ENCODE data around the gene MRPL46. TPM values are rescaled to one million over a fixed set of nuclear protein-coding genes. Genes with fewer than 3 reads are reported as not detected.

MRPL46 gene
- total and polyA plus RNA-seq, 2 experiments from 2014 or later = 20.9 to 39.1 TPM

DNA sequence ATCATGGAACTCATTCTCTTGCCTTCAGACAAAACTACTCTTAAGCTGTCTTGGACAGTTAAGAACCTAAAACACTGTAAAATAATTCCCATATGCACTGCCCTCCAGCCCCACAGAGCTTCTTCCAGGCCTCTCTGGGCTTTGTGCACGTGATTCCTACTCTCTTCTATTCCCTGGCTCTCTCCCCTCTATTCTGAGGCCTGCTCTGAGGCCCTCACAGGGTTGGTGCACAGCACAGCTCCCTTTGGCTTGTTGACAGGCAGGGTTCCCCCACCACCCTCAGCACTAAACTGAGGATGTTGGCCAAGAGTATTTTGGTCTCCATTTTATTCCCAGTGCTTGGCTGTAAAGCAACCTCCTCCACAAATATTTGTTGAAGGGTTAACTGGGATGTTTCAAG lies 13.5 kb downstream of the MRPL46 start:
- no peak for ATAC-seq
- H3K4me1 ChIP-seq (ENCODE audit: insufficient read depth) = peaks cover 7% of the 10 kb centered on the region; the same call in 1 of the 2 replicates
- H3K79me2 ChIP-seq (replicated peaks; ENCODE audit: insufficient read depth) = no peaks in the 10 kb centered on the region
- no peaks in the 10 kb centered on the region for H3K9me2 ChIP-seq (ENCODE audit: insufficient read depth)
- H3K36me3 Mint-ChIP-seq (ENCODE audit: low read depth) = peaks cover under 1% of the 10 kb centered on the region; the same call in 2 of the 3 replicates
- H3F3A ChIP-seq (replicated peaks; ENCODE audit: low read depth) = no peaks in the 10 kb centered on the region
- no peak overlapping the region for H3K27ac Mint-ChIP-seq
- no peak overlapping the region for H2AFZ ChIP-seq
- H3K27me3 ChIP-seq (ENCODE audit: insufficient read depth) = peaks cover 7% of the 10 kb centered on the region
- no peak overlapping the region for H3K4me3 ChIP-seq
- no peak overlapping the region for H3K27ac ChIP-seq (ENCODE audit: low read depth)
- H3K9me3 Mint-ChIP-seq = no peaks in the 10 kb centered on the region
- no peak for TF ChIP-seq STAT1 (IDR thresholded peaks at IDR 0.05; ENCODE audit: unreplicated experiment)
- TF ChIP-seq, protein P1, sequence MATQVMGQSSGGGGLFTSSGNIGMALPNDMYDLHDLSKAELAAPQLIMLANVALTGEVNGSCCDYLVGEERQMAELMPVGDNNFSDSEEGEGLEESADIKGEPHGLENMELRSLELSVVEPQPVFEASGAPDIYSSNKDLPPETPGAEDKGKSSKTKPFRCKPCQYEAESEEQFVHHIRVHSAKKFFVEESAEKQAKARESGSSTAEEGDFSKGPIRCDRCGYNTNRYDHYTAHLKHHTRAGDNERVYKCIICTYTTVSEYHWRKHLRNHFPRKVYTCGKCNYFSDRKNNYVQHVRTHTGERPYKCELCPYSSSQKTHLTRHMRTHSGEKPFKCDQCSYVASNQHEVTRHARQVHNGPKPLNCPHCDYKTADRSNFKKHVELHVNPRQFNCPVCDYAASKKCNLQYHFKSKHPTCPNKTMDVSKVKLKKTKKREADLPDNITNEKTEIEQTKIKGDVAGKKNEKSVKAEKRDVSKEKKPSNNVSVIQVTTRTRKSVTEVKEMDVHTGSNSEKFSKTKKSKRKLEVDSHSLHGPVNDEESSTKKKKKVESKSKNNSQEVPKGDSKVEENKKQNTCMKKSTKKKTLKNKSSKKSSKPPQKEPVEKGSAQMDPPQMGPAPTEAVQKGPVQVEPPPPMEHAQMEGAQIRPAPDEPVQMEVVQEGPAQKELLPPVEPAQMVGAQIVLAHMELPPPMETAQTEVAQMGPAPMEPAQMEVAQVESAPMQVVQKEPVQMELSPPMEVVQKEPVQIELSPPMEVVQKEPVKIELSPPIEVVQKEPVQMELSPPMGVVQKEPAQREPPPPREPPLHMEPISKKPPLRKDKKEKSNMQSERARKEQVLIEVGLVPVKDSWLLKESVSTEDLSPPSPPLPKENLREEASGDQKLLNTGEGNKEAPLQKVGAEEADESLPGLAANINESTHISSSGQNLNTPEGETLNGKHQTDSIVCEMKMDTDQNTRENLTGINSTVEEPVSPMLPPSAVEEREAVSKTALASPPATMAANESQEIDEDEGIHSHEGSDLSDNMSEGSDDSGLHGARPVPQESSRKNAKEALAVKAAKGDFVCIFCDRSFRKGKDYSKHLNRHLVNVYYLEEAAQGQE (IDR thresholded peaks at IDR 0.05; ENCODE audit: unreplicated experiment) = no peak
- TF ChIP-seq, protein P2, sequence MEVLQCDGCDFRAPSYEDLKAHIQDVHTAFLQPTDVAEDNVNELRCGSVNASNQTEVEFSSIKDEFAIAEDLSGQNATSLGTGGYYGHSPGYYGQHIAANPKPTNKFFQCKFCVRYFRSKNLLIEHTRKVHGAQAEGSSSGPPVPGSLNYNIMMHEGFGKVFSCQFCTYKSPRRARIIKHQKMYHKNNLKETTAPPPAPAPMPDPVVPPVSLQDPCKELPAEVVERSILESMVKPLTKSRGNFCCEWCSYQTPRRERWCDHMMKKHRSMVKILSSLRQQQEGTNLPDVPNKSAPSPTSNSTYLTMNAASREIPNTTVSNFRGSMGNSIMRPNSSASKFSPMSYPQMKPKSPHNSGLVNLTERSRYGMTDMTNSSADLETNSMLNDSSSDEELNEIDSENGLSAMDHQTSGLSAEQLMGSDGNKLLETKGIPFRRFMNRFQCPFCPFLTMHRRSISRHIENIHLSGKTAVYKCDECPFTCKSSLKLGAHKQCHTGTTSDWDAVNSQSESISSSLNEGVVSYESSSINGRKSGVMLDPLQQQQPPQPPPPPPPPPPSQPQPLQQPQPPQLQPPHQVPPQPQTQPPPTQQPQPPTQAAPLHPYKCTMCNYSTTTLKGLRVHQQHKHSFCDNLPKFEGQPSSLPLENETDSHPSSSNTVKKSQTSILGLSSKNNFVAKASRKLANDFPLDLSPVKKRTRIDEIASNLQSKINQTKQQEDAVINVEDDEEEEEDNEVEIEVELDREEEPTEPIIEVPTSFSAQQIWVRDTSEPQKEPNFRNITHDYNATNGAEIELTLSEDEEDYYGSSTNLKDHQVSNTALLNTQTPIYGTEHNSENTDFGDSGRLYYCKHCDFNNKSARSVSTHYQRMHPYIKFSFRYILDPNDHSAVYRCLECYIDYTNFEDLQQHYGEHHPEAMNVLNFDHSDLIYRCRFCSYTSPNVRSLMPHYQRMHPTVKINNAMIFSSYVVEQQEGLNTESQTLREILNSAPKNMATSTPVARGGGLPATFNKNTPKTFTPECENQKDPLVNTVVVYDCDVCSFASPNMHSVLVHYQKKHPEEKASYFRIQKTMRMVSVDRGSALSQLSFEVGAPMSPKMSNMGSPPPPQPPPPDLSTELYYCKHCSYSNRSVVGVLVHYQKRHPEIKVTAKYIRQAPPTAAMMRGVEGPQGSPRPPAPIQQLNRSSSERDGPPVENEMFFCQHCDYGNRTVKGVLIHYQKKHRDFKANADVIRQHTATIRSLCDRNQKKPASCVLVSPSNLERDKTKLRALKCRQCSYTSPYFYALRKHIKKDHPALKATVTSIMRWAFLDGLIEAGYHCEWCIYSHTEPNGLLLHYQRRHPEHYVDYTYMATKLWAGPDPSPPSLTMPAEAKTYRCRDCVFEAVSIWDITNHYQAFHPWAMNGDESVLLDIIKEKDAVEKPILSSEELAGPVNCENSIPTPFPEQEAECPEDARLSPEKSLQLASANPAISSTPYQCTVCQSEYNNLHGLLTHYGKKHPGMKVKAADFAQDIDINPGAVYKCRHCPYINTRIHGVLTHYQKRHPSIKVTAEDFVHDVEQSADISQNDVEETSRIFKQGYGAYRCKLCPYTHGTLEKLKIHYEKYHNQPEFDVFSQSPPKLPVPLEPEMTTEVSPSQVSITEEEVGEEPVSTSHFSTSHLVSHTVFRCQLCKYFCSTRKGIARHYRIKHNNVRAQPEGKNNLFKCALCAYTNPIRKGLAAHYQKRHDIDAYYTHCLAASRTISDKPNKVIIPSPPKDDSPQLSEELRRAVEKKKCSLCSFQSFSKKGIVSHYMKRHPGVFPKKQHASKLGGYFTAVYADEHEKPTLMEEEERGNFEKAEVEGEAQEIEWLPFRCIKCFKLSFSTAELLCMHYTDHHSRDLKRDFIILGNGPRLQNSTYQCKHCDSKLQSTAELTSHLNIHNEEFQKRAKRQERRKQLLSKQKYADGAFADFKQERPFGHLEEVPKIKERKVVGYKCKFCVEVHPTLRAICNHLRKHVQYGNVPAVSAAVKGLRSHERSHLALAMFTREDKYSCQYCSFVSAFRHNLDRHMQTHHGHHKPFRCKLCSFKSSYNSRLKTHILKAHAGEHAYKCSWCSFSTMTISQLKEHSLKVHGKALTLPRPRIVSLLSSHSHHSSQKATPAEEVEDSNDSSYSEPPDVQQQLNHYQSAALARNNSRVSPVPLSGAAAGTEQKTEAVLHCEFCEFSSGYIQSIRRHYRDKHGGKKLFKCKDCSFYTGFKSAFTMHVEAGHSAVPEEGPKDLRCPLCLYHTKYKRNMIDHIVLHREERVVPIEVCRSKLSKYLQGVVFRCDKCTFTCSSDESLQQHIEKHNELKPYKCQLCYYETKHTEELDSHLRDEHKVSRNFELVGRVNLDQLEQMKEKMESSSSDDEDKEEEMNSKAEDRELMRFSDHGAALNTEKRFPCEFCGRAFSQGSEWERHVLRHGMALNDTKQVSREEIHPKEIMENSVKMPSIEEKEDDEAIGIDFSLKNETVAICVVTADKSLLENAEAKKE (CRISPR knock-in tag; IDR thresholded peaks at IDR 0.05) = no peak
- TF ChIP-seq ZNF114 (CRISPR knock-in tag; IDR thresholded peaks at IDR 0.05) = no peak
- TF ChIP-seq, protein P3, sequence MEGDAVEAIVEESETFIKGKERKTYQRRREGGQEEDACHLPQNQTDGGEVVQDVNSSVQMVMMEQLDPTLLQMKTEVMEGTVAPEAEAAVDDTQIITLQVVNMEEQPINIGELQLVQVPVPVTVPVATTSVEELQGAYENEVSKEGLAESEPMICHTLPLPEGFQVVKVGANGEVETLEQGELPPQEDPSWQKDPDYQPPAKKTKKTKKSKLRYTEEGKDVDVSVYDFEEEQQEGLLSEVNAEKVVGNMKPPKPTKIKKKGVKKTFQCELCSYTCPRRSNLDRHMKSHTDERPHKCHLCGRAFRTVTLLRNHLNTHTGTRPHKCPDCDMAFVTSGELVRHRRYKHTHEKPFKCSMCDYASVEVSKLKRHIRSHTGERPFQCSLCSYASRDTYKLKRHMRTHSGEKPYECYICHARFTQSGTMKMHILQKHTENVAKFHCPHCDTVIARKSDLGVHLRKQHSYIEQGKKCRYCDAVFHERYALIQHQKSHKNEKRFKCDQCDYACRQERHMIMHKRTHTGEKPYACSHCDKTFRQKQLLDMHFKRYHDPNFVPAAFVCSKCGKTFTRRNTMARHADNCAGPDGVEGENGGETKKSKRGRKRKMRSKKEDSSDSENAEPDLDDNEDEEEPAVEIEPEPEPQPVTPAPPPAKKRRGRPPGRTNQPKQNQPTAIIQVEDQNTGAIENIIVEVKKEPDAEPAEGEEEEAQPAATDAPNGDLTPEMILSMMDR (conservative IDR thresholded peaks at IDR 0.05; ENCODE audit: low read depth in 2 of 2) = no peak
- no peak for TF ChIP-seq NANOG (IDR thresholded peaks at IDR 0.05; ENCODE audit: borderline replicate concordance)
- TF ChIP-seq ZNF331 (CRISPR knock-in tag; IDR thresholded peaks at IDR 0.05; ENCODE audit: low read depth) = no peak
- no peak for TF ChIP-seq EZH2phosphoT487 (IDR thresholded peaks at IDR 0.05; ENCODE audit: unreplicated experiment)
- TF ChIP-seq POLR2AphosphoS5 (IDR thresholded peaks at IDR 0.05; ENCODE audit: low read depth) = no peak
- no peak for TF ChIP-seq CREB1 (CRISPR knock-in tag; IDR thresholded peaks at IDR 0.05; ENCODE audit: low read depth)
- TF ChIP-seq EZH2 (IDR thresholded peaks at IDR 0.05; ENCODE audit: low read depth, unreplicated experiment) = no peak
- H3K4me3 Mint-ChIP-seq = no peak overlapping the region
- H3K36me3 ChIP-seq (ENCODE audit: insufficient read depth) = 0 out of 2 replicates have a peak, but pooled peaks cover under 1% of the 10 kb centered on the region
- DNase-seq (ENCODE audit: low spot score) = no peak
- peaks cover 4% of the 10 kb centered on the region for H3K27me3 Mint-ChIP-seq (ENCODE audit: insufficient read depth, low read depth, poor library complexity)
- H3K4me2 ChIP-seq = no peak overlapping the region
- H4K20me1 ChIP-seq (replicated peaks; ENCODE audit: insufficient read depth) = no peaks in the 10 kb centered on the region
- H3K4me1 Mint-ChIP-seq = peaks cover 7% of the 10 kb centered on the region
